ENCODE data around the gene CEACAM19.
"Not testable (repeated sequence)": the region's sequence is repeated elsewhere in the genome, so short reads cannot be mapped to it uniquely, and the experiment has no call there.

The CEACAM19 gene

GRCh38 chr19:44671400-44671799 is at the start of gene CEACAM19:
Gene CEACAM19 (plus strand): TSS chr19:44671482. CDS start chr19:44671932, 450 bp downstream.
- DNase-seq, result no peak

- no peak for DNase-seq
Measured at GRCh38 chr19:44623080-44623479, 48.2 kb upstream of the CEACAM19 start.

- no peak for DNase-seq
Measured at GRCh38 chr19:44623626-44624025, 47.7 kb upstream of the CEACAM19 start.

GRCh38 chr19:44624840-44625354 is 46.4 kb upstream of the CEACAM19 start:
- no peak for DNase-seq

GRCh38 chr19:44625637-44626036 is 45.6 kb upstream of the CEACAM19 start:
- not testable (repeated sequence) for DNase-seq

GRCh38 chr19:44626048-44626624 is 45.1 kb upstream of the CEACAM19 start:
- no peak for DNase-seq

- no peak for DNase-seq
Measured at GRCh38 chr19:44627631-44628030, 43.7 kb upstream of the CEACAM19 start.

- DNase-seq, result no peak
Measured at GRCh38 chr19:44628793-44629192, 42.5 kb upstream of the CEACAM19 start.

GRCh38 chr19:44631611-44632010 is 39.7 kb upstream of the CEACAM19 start:
- not testable (repeated sequence) for DNase-seq

GRCh38 chr19:44634058-44634457 is 37.2 kb upstream of the CEACAM19 start:
- not testable (repeated sequence) for DNase-seq

GRCh38 chr19:44634785-44635184 is 36.5 kb upstream of the CEACAM19 start:
- DNase-seq, result no peak

- DNase-seq, result no peak
Measured at GRCh38 chr19:44635581-44636438, 35.5 kb upstream of the CEACAM19 start.

GRCh38 chr19:44636439-44637389 is 34.6 kb upstream of the CEACAM19 start:
- DNase-seq, result no peak

- DNase-seq, result no peak
Measured at GRCh38 chr19:44637390-44637764, 33.9 kb upstream of the CEACAM19 start.

- no peak for DNase-seq
Measured at GRCh38 chr19:44640518-44640917, 30.8 kb upstream of the CEACAM19 start.

- DNase-seq, result no peak
Measured at GRCh38 chr19:44641501-44642265, 29.6 kb upstream of the CEACAM19 start.

- DNase-seq, result no peak
Measured at GRCh38 chr19:44642377-44642776, 28.9 kb upstream of the CEACAM19 start.

- DNase-seq, result peak; percentile 57
Measured at GRCh38 chr19:44643605-44644401, 27.5 kb upstream of the CEACAM19 start, which contains the start of gene PVR. Gene PVR (plus strand): TSS chr19:44643910. CDS start chr19:44644097, 187 bp downstream.

- DNase-seq, result no peak
Measured at GRCh38 chr19:44644402-44645016, 26.8 kb upstream of the CEACAM19 start.

GRCh38 chr19:44645407-44646048 is 25.8 kb upstream of the CEACAM19 start:
- no peak for DNase-seq

Measured in NCI-H1105 (cell line).